Activated CD8-positive, alpha-beta memory T cell treated with anti-CD3 and anti-CD28 coated beads for 48 hours (primary cell): ENCODE data around the gene CD180.

Source experiments
- DNase-seq, 3 experiments: peaks; one replicate each; pipeline ENCODE4 v3.0.0-alpha.2; 2020; ENCODE audit warnings: low read depth in 2 of 3, low spot score in 2 of 3

CD180 gene

DNA sequence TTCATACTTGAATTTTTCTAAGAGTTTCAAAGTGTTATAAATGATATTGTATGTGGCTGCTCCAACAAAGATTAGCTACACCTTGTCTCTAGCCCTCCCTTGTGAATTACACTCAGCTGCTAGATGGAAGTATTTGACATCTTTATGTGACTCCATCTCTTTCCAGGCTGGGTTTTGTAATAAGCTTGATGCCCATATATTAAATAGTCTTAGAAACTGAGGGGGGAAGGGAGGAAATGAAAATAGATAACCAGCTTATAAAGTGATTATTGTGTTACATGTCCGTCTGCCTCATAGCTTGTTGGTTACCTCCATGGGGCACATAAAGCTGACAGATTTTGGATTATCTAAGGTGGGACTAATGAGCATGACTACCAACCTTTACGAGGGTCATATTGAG is 63.4 kb downstream of the CD180 start:
- no peak for DNase-seq

DNA sequence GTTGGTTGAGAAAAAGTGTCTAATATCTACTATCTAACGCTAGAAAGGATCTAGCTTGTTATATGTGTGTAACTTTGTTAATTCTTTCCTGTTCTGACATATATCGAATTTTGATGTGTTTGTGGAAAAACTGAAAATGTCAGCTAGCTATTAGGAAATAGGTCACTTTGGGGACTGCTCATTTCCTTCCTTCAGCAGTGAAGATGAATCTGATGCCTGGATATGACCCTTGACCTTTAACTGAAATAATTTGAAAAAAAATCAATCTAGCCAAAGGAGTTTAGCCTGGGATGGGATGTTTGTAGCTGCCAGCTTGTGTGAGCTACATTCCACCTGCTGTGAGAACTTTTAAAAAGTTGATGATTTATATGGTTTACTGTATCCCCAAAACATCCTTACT is 66.8 kb downstream of the CD180 start:
- no peak for DNase-seq
